ENCODE data around the gene SDHD.

SDHD gene

DNA sequence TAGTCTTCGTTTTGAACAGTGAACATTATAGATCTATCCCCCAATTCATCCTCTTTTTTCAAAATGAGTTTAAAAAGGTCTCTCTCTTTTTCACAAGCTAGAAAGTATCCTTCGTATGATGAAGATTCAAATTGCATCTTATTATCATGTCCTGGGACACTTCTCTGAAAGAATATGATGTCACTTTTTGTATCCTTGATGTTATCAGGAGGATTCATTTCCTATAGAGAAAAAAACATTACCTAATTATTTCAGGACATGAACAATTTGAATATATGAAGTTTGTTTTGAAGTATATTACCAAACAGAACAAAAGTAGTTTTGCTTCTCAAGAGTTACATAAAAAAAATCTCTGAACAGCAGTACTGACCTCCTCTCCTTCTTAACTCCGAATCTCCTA lies 56.9 kb downstream of the SDHD start:
- no peak for ATAC-seq
- no peak for TF ChIP-seq ZNF8 (CRISPR knock-in tag; IDR thresholded peaks at IDR 0.05)
- TF ChIP-seq SNAI2 (CRISPR knock-in tag; IDR thresholded peaks at IDR 0.05) = no peak
